ENCODE measurements around the gene CRNKL1.
"Not testable (repeated sequence)": the region's sequence is repeated elsewhere in the genome, so short reads cannot be mapped to it uniquely, and the experiment has no call there.

DNA sequence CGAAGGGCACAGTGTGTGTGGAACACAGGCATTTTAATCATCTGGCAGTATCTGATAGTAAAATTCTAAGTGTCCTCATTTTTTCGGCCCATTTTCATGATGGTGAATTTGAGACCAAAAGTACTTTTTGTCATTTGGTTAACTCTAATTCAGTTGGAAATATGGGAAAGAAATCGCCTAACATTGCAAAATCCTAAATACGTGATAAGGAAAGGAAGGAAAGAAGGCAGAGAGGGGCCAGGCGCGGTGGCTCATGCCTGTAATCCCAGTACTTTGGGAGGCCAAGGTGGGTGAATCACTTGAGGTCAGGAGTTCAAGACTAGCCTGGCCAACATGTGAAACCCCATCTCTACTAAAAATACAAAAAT, 48.3 kb downstream of the CRNKL1 start:
- not testable (repeated sequence) for TF ChIP-seq POLR2A (IDR thresholded peaks at IDR 0.05; ENCODE audit: low read depth, low read length); RFX5 (IDR thresholded peaks at IDR 0.05; ENCODE audit: low read depth, low read length); SMC3 (IDR thresholded peaks at IDR 0.05; ENCODE audit: low read depth, low read length); MAZ (IDR thresholded peaks at IDR 0.05; ENCODE audit: borderline replicate concordance, low read depth, low read length); RAD21 (IDR thresholded peaks at IDR 0.05; ENCODE audit: low read length); BHLHE40 (IDR thresholded peaks at IDR 0.05; ENCODE audit: low read depth, low read length); CEBPB (IDR thresholded peaks at IDR 0.05; ENCODE audit: low read depth, low read length); MAFK (IDR thresholded peaks at IDR 0.05; ENCODE audit: low read depth, low read length); RCOR1 (IDR thresholded peaks at IDR 0.05; ENCODE audit: insufficient replicate concordance, low read length)
- TF ChIP-seq, protein P1, sequence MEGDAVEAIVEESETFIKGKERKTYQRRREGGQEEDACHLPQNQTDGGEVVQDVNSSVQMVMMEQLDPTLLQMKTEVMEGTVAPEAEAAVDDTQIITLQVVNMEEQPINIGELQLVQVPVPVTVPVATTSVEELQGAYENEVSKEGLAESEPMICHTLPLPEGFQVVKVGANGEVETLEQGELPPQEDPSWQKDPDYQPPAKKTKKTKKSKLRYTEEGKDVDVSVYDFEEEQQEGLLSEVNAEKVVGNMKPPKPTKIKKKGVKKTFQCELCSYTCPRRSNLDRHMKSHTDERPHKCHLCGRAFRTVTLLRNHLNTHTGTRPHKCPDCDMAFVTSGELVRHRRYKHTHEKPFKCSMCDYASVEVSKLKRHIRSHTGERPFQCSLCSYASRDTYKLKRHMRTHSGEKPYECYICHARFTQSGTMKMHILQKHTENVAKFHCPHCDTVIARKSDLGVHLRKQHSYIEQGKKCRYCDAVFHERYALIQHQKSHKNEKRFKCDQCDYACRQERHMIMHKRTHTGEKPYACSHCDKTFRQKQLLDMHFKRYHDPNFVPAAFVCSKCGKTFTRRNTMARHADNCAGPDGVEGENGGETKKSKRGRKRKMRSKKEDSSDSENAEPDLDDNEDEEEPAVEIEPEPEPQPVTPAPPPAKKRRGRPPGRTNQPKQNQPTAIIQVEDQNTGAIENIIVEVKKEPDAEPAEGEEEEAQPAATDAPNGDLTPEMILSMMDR (conservative IDR thresholded peaks at IDR 0.05; ENCODE audit: low read depth, low read length) = not testable (repeated sequence)
- TF ChIP-seq, protein P2, sequence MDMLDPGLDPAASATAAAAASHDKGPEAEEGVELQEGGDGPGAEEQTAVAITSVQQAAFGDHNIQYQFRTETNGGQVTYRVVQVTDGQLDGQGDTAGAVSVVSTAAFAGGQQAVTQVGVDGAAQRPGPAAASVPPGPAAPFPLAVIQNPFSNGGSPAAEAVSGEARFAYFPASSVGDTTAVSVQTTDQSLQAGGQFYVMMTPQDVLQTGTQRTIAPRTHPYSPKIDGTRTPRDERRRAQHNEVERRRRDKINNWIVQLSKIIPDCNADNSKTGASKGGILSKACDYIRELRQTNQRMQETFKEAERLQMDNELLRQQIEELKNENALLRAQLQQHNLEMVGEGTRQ (IDR thresholded peaks at IDR 0.05; ENCODE audit: low read depth, low read length) = not testable (repeated sequence)
